Left forelimb (tissue), 1 donor: ENCODE measurements around the gene POGLUT2.
"Not testable (repeated sequence)": the region's sequence is repeated elsewhere in the genome, so short reads cannot be mapped to it uniquely, and the experiment has no call there.

Source experiments
- DNase-seq: peaks from one replicate; pipeline ENCODE4 v3.0.0-alpha.2; 2018; ENCODE audit warnings: low spot score

The POGLUT2 gene

GRCh38 chr13:102805680-102806079 is 6.9 kb upstream of the POGLUT2 start:
- no peak for DNase-seq

- DNase-seq = peak; percentile 92
Observed at GRCh38 chr13:102800145-102801041, 1.6 kb upstream of the POGLUT2 start.

GRCh38 chr13:102799426-102800144 is 809 bp upstream of the POGLUT2 start:
- DNase-seq = no peak

GRCh38 chr13:102793611-102794355 is 5.0 kb downstream of the POGLUT2 start:
- DNase-seq = no peak

- DNase-seq = no peak
Observed at GRCh38 chr13:102792396-102792795, 6.4 kb downstream of the POGLUT2 start.

GRCh38 chr13:102788683-102789082 is 10.1 kb downstream of the POGLUT2 start:
- DNase-seq = no peak

GRCh38 chr13:102784483-102784882 is 14.3 kb downstream of the POGLUT2 start:
- no peak for DNase-seq

GRCh38 chr13:102781591-102781990 is 17.2 kb downstream of the POGLUT2 start:
- DNase-seq = no peak

GRCh38 chr13:102780656-102781055 is 18.1 kb downstream of the POGLUT2 start:
- not testable (repeated sequence) for DNase-seq

- DNase-seq = no peak
Observed at GRCh38 chr13:102779436-102780159, 19.2 kb downstream of the POGLUT2 start.

- no peak for DNase-seq
Observed at GRCh38 chr13:102777736-102778135, 21.0 kb downstream of the POGLUT2 start.

GRCh38 chr13:102776271-102776670 is 22.5 kb downstream of the POGLUT2 start:
- DNase-seq = no peak

- no peak for DNase-seq
Observed at GRCh38 chr13:102774591-102775520, 23.9 kb downstream of the POGLUT2 start.

GRCh38 chr13:102774214-102774568 is 24.6 kb downstream of the POGLUT2 start:
- DNase-seq = no peak

- DNase-seq = peak; percentile 91
Observed at GRCh38 chr13:102773441-102774213, 25.1 kb downstream of the POGLUT2 start, which contains the start of gene TEX30. TSS of gene TEX30 (minus strand) at chr13:102773786. CDS start at chr13:102770026, 3,760 bp downstream.

GRCh38 chr13:102772042-102772425 is 26.7 kb downstream of the POGLUT2 start:
- no peak for DNase-seq

GRCh38 chr13:102771298-102772041 is 27.3 kb downstream of the POGLUT2 start:
- DNase-seq = no peak

- no peak for DNase-seq
Observed at GRCh38 chr13:102770435-102770834, 28.3 kb downstream of the POGLUT2 start.

- no peak for DNase-seq
Observed at GRCh38 chr13:102769679-102770078, 29.1 kb downstream of the POGLUT2 start.
